ENCODE data around the gene TBC1D25. TPM values are rescaled to one million over a fixed set of nuclear protein-coding genes. Genes with fewer than 3 reads are reported as not detected.
A peak's percentile ranks its signal among the peaks of the same experiment; 100 is the strongest.

The TBC1D25 gene
- total RNA-seq, 1 donor from 2014 or later, result 14.5 TPM

GRCh38 chrX:48576108-48576507 lies 36.6 kb downstream of the TBC1D25 start:
- peaks cover 26% of the 10 kb centered on the region for H3K4me1 ChIP-seq
- peak overlapping the region; percentile 99 for H3K27ac ChIP-seq (replicated peaks)
- peak overlapping the region; percentile 83 for H3K4me3 ChIP-seq
- no peaks in the 10 kb centered on the region for H3K9me3 ChIP-seq (replicated peaks)
- no peak for TF ChIP-seq CTCF (IDR thresholded peaks at IDR 0.05; ENCODE audit: borderline replicate concordance)
- no peaks in the 10 kb centered on the region for H3K27me3 ChIP-seq (ENCODE audit: low read depth)
- H3K36me3 ChIP-seq, result peaks cover 42% of the 10 kb centered on the region
- DNase-seq, result no peak
- intact Hi-C loops (cut with micrococcal nuclease), result no loop called here

- DNase-seq, result no peak
- H3K4me3 ChIP-seq, result no peak overlapping the region
- H3K9me3 ChIP-seq (replicated peaks), result no peaks in the 10 kb centered on the region
- intact Hi-C loops (cut with micrococcal nuclease), result no loop called here
- H3K4me1 ChIP-seq, result peaks cover 26% of the 10 kb centered on the region
- TF ChIP-seq CTCF (IDR thresholded peaks at IDR 0.05; ENCODE audit: borderline replicate concordance), result no peak
- H3K27ac ChIP-seq (replicated peaks), result no peak overlapping the region
- no peaks in the 10 kb centered on the region for H3K27me3 ChIP-seq (ENCODE audit: low read depth)
- peaks cover 42% of the 10 kb centered on the region for H3K36me3 ChIP-seq
Observed at GRCh38 chrX:48578661-48579128, 39.2 kb downstream of the TBC1D25 start.

GRCh38 chrX:48579259-48579658 lies 39.7 kb downstream of the TBC1D25 start:
- no peak overlapping the region for H3K27ac ChIP-seq (replicated peaks)
- intact Hi-C loops (cut with micrococcal nuclease), result no loop called here

GRCh38 chrX:48580662-48581061 lies 41.1 kb downstream of the TBC1D25 start:
- peaks cover 16% of the 10 kb centered on the region for H3K4me1 ChIP-seq
- H3K27ac ChIP-seq (replicated peaks), result no peak overlapping the region
- no peaks in the 10 kb centered on the region for H3K27me3 ChIP-seq (ENCODE audit: low read depth)
- DNase-seq, result no peak
- H3K4me3 ChIP-seq, result no peak overlapping the region
- H3K36me3 ChIP-seq, result peaks cover 37% of the 10 kb centered on the region
- intact Hi-C loops (cut with micrococcal nuclease), result no loop called here
- no peak for TF ChIP-seq CTCF (IDR thresholded peaks at IDR 0.05; ENCODE audit: borderline replicate concordance)
- H3K9me3 ChIP-seq (replicated peaks), result no peaks in the 10 kb centered on the region

More at GRCh38 chrX:48579259-48579658, 39.7 kb downstream of the TBC1D25 start:
- Histone ChIP-seq H3K27me3 (ENCODE audit: low read depth) (no peaks in the 10 kb centered on the region), H3K4me3 (no peak overlapping the region), H3K36me3 (peaks cover 42% of the 10 kb centered on the region), H3K9me3 (replicated peaks) (no peaks in the 10 kb centered on the region), H3K4me1 (peaks cover 26% of the 10 kb centered on the region)
- TF ChIP-seq CTCF (IDR thresholded peaks at IDR 0.05; ENCODE audit: borderline replicate concordance), result no peak
- DNase-seq, result no peak

GRCh38 chrX:48584698-48585097 lies 45.2 kb downstream of the TBC1D25 start:
- DNase-seq, result no peak

More at GRCh38 chrX:48584698-48585097, 45.2 kb downstream of the TBC1D25 start:
- Histone ChIP-seq H3K27me3 (ENCODE audit: low read depth) (no peaks in the 10 kb centered on the region), H3K27ac (replicated peaks) (no peak overlapping the region), H3K4me1 (peaks cover 2% of the 10 kb centered on the region), H3K4me3 (no peak overlapping the region), H3K9me3 (replicated peaks) (no peaks in the 10 kb centered on the region), H3K36me3 (no peaks in the 10 kb centered on the region)
- TF ChIP-seq CTCF (IDR thresholded peaks at IDR 0.05; ENCODE audit: borderline replicate concordance), result no peak
- intact Hi-C loops (cut with micrococcal nuclease), result no loop called here
